Caki2 (cell line): Measurements from ENCODE around the gene CES4A. TPM values are rescaled to one million over a fixed set of nuclear protein-coding genes. Genes with fewer than 3 reads are reported as not detected.
"Not testable (repeated sequence)": the region's sequence is repeated elsewhere in the genome, so short reads cannot be mapped to it uniquely, and the experiment has no call there.

Experiments
- DNase-seq: peaks from one replicate; pipeline ENCODE4 v3.0.0-alpha.2; 2015; ENCODE audit warnings: low read depth
- in situ Hi-C: cut with HindIII; loops from 2 replicates; pipeline ENCODE4 v1.10.0; 2016; ENCODE audit warnings: low sequenced_read_pairs, low pct_unique_long_range_greater_than_20kb, mixed read lengths
- total RNA-seq: library from RNA; depleted of rRNA; stranded (reverse); fragments of >200 nt; shearing (Covaris generic); gene quantifications from 2 replicates; pipeline ENCODE4 v1.2.3, GENCODE V29; 2014; ENCODE audit warnings: low replicate concordance; rRNA removed

The CES4A gene
- 0.07 and 0.29 TPM in 2 replicates for total RNA-seq

GRCh38 chr16:66988197-66988788 is at the start of gene CES4A:
TSS of gene CES4A (plus strand) at chr16:66988589. CDS start at chr16:66988773, 184 bp downstream.
- in situ Hi-C loops: no loop called here

GRCh38 chr16:66939366-66939765 is 49.0 kb upstream of the CES4A start:
- DNase-seq: no peak
- in situ Hi-C loops: no loop called here

More at GRCh38 chr16:66988197-66988788, at the start of gene CES4A:
- DNase-seq: peak; percentile 79

GRCh38 chr16:66940236-66940635 is 48.2 kb upstream of the CES4A start:
- in situ Hi-C loops: no loop called here
- DNase-seq: no peak

- in situ Hi-C loops: no loop called here
- no peak for DNase-seq
Observed at GRCh38 chr16:66942981-66943380, 45.4 kb upstream of the CES4A start.

- in situ Hi-C loops: no loop called here
- DNase-seq: no peak
Observed at GRCh38 chr16:66943426-66944053, 44.8 kb upstream of the CES4A start.

- DNase-seq: no peak
- in situ Hi-C loops: no loop called here
Observed at GRCh38 chr16:66944054-66944441, 44.3 kb upstream of the CES4A start.

GRCh38 chr16:66944971-66945370 is 43.4 kb upstream of the CES4A start:
- DNase-seq, in situ Hi-C loops: not testable (repeated sequence)

- in situ Hi-C loops: no loop called here
- no peak for DNase-seq
Observed at GRCh38 chr16:66945939-66946338, 42.5 kb upstream of the CES4A start.

GRCh38 chr16:66946541-66946940 is 41.8 kb upstream of the CES4A start:
- in situ Hi-C loops: no loop called here
- DNase-seq: no peak

GRCh38 chr16:66946974-66947301 is 41.5 kb upstream of the CES4A start:
- in situ Hi-C loops: no loop called here
- no peak for DNase-seq

GRCh38 chr16:66947302-66948065 is 40.9 kb upstream of the CES4A start:
- peak; percentile 70 for DNase-seq
- in situ Hi-C loops: no loop called here

GRCh38 chr16:66948134-66948836 is 40.1 kb upstream of the CES4A start:
- in situ Hi-C loops: no loop called here

GRCh38 chr16:66948837-66949225 is 39.6 kb upstream of the CES4A start:
- DNase-seq: no peak
- in situ Hi-C loops: no loop called here

More at GRCh38 chr16:66948134-66948836, 40.1 kb upstream of the CES4A start:
- DNase-seq: no peak

GRCh38 chr16:66949472-66949871 is 38.9 kb upstream of the CES4A start:
- in situ Hi-C loops: no loop called here

GRCh38 chr16:66950437-66950836 is 38.0 kb upstream of the CES4A start:
- DNase-seq: no peak
- in situ Hi-C loops: no loop called here

More at GRCh38 chr16:66949472-66949871, 38.9 kb upstream of the CES4A start:
- no peak for DNase-seq

GRCh38 chr16:66950971-66951790 is 37.2 kb upstream of the CES4A start:
- in situ Hi-C loops: no loop called here
- DNase-seq: peak; percentile 33

GRCh38 chr16:66952430-66953110 is 35.8 kb upstream of the CES4A start:
- no peak for DNase-seq
- in situ Hi-C loops: no loop called here
